ENCODE results near the gene CCR5AS.

CCR5AS gene

GRCh38 chr3:46386205-46386604, 20.7 kb downstream of the CCR5AS start:
- 21 to 25% (median 22%) methylated on average over 4 of the region's 4 CpGs for WGBS, 5 donors
- no peak for DNase-seq
- intact Hi-C loops (cut with DNase I; ENCODE audit: low total_unique reads): no loop called here
- H3K4me1 ChIP-seq: peaks cover 4 to 39% (median 32%) of the 10 kb centered on the region in 6 donors
- no peaks in the 10 kb centered on the region for H3K36me3 ChIP-seq
- peaks cover 0 to 8% (median 0%) of the 10 kb centered on the region in 8 donors for H3K9me3 ChIP-seq
- TF ChIP-seq POLR2A (IDR thresholded peaks at IDR 0.05): no peak
- TF ChIP-seq POLR2AphosphoS5 (IDR thresholded peaks at IDR 0.05): no peak
- TF ChIP-seq CTCF (IDR thresholded peaks at IDR 0.05 in 8 of 11, conservative IDR thresholded peaks at IDR 0.05 in 3 of 11): no peak
- H3K27ac ChIP-seq: no peak overlapping the region
- no peak overlapping the region for H3K4me3 ChIP-seq
- no peaks in the 10 kb centered on the region for H3K27me3 ChIP-seq (replicated peaks in 1 of 7)

- no peak for TF ChIP-seq CTCF (IDR thresholded peaks at IDR 0.05 in 8 of 11, conservative IDR thresholded peaks at IDR 0.05 in 3 of 11)
- no peak for TF ChIP-seq POLR2AphosphoS5 (IDR thresholded peaks at IDR 0.05)
- TF ChIP-seq POLR2A (IDR thresholded peaks at IDR 0.05): no peak
- H3K9me3 ChIP-seq: peaks cover 0 to 8% (median 0%) of the 10 kb centered on the region in 8 donors
- peak overlapping the region in 1 of 8 donors; percentile 0 for H3K4me3 ChIP-seq
- WGBS, 5 donors: 37 to 54% (median 49%) methylated on average over 5 of the region's 5 CpGs
- no peaks in the 10 kb centered on the region for H3K36me3 ChIP-seq
- DNase-seq: no peak
- intact Hi-C loops (cut with DNase I; ENCODE audit: low total_unique reads): no loop called here
- peaks cover 19 to 60% (median 50%) of the 10 kb centered on the region in 6 donors for H3K4me1 ChIP-seq
- H3K27me3 ChIP-seq (replicated peaks in 1 of 7): no peaks in the 10 kb centered on the region
- peak overlapping the region in 5 of 8 donors; percentile 48 to 72 (median 61) for H3K27ac ChIP-seq
Observed at GRCh38 chr3:46383951-46384330, 22.9 kb downstream of the CCR5AS start.

- Histone ChIP-seq H3K36me3 (no peaks in the 10 kb centered on the region), H3K27ac (peak overlapping the region in 5 of 8 donors; percentile 48 to 72 (median 61)), H3K27me3 (replicated peaks in 1 of 7) (no peaks in the 10 kb centered on the region), H3K4me1 (peaks cover 22 to 63% (median 52%) of the 10 kb centered on the region in 6 donors), H3K9me3 (peaks cover 0 to 8% (median 0%) of the 10 kb centered on the region in 8 donors), H3K4me3 (peak overlapping the region in 1 of 8 donors; percentile 0)
- intact Hi-C loops (cut with DNase I; ENCODE audit: low total_unique reads): no loop called here
- TF ChIP-seq POLR2A (IDR thresholded peaks at IDR 0.05) (no peak), CTCF (IDR thresholded peaks at IDR 0.05 in 8 of 11, conservative IDR thresholded peaks at IDR 0.05 in 3 of 11) (no peak), POLR2AphosphoS5 (IDR thresholded peaks at IDR 0.05) (no peak)
- WGBS, 5 donors: 29 to 57% (median 49%) methylated on average over 6 of the region's 6 CpGs
- DNase-seq: no peak
Observed at GRCh38 chr3:46383211-46383950, 23.5 kb downstream of the CCR5AS start.

GRCh38 chr3:46381625-46382024, 25.2 kb downstream of the CCR5AS start:
- H3K9me3 ChIP-seq: no peaks in the 10 kb centered on the region
- 78 to 91% (median 83%) methylated on average over 3 of the region's 3 CpGs for WGBS, 5 donors
- no peaks in the 10 kb centered on the region for H3K36me3 ChIP-seq
- TF ChIP-seq POLR2A (IDR thresholded peaks at IDR 0.05) (no peak), POLR2AphosphoS5 (IDR thresholded peaks at IDR 0.05) (no peak), CTCF (IDR thresholded peaks at IDR 0.05 in 8 of 11, conservative IDR thresholded peaks at IDR 0.05 in 3 of 11) (no peak)
- peaks cover 22 to 75% (median 53%) of the 10 kb centered on the region in 6 donors for H3K4me1 ChIP-seq
- H3K27me3 ChIP-seq (replicated peaks in 1 of 7): no peaks in the 10 kb centered on the region
- no peak overlapping the region for H3K4me3 ChIP-seq
- H3K27ac ChIP-seq: peak overlapping the region in 1 of 8 donors; percentile 70
- intact Hi-C loops (cut with DNase I; ENCODE audit: low total_unique reads): no loop called here
- DNase-seq: no peak

Data from spleen (tissue), 11 donors.